Thymus (tissue), 11 donors: ENCODE measurements around the gene TRIM34. TPM values are rescaled to one million over a fixed set of nuclear protein-coding genes. Genes with fewer than 3 reads are reported as not detected.
A peak's percentile ranks its signal among the peaks of the same experiment; 100 is the strongest.
"Not testable (repeated sequence)": the region's sequence is repeated elsewhere in the genome, so short reads cannot be mapped to it uniquely, and the experiment has no call there.

ENCODE experiments used
- DNase-seq, 9 donors: peaks; one replicate each; pipeline ENCODE4 v3.0.0-alpha.2; 2013; ENCODE audit warnings: low spot score in 9 of 9, low read depth in 6 of 9, missing footprints in 1 of 9
- H3K27ac ChIP-seq, 2 donors: one replicate each; pipeline ENCODE4 v1.5.1; 2013; ENCODE audit warnings: control low read depth in 1 of 2, low read depth in 1 of 2, low read length in 1 of 2, mild to moderate bottlenecking in 1 of 2, moderate library complexity in 1 of 2
- H3K27me3 ChIP-seq, 2 donors: one replicate each; pipeline ENCODE4 v1.5.1; 2013; ENCODE audit warnings: low read length in 1 of 2; ENCODE audit not compliant: control insufficient read depth in 2 of 2, insufficient read depth in 1 of 2
- H3K36me3 ChIP-seq, 2 donors: one replicate each; pipeline ENCODE4 v1.5.1; 2013; ENCODE audit warnings: low read length in 1 of 2, mild to moderate bottlenecking in 1 of 2, moderate library complexity in 1 of 2; ENCODE audit not compliant: control insufficient read depth in 2 of 2, insufficient read depth in 2 of 2
- H3K4me1 ChIP-seq, 2 donors: one replicate each; pipeline ENCODE4 v1.5.1; 2013; ENCODE audit warnings: low read length in 2 of 2; ENCODE audit not compliant: control insufficient read depth in 2 of 2, insufficient read depth in 2 of 2
- H3K4me3 ChIP-seq, 2 donors: one replicate each; pipeline ENCODE4 v1.5.1; 2013; ENCODE audit warnings: low read length in 2 of 2, control low read depth in 1 of 2, mild to moderate bottlenecking in 1 of 2
- H3K9me3 ChIP-seq, 2 donors: one replicate each; pipeline ENCODE4 v1.5.1; 2013; ENCODE audit warnings: low read length in 1 of 2, mild to moderate bottlenecking in 1 of 2; ENCODE audit not compliant: control insufficient read depth in 2 of 2, insufficient read depth in 1 of 2
- WGBS: extraction: QIAGEN DNeasy Blood & Tissue Kit; methylation state at CpG from one replicate; pipeline ENCODE4 v1.1.7; 2013; 5-methylcytosine and 5-hydroxymethylcytosine counted together
- polyA plus RNA-seq: library from polyadenylated mRNA; stranded (reverse); fragments of 200-250 nt; gene quantifications from one replicate; pipeline ENCODE4 v1.2.3, GENCODE V29; 2013
- total RNA-seq: library from RNA; stranded (reverse); fragments of 120-200 nt; gene quantifications from one replicate; pipeline ENCODE4 v1.2.4, GENCODE V29; 2013
- donor health status: healthy.

The TRIM34 gene
- total and polyA plus RNA-seq, 2 donors, result 8.0 to 15.0 TPM

DNA sequence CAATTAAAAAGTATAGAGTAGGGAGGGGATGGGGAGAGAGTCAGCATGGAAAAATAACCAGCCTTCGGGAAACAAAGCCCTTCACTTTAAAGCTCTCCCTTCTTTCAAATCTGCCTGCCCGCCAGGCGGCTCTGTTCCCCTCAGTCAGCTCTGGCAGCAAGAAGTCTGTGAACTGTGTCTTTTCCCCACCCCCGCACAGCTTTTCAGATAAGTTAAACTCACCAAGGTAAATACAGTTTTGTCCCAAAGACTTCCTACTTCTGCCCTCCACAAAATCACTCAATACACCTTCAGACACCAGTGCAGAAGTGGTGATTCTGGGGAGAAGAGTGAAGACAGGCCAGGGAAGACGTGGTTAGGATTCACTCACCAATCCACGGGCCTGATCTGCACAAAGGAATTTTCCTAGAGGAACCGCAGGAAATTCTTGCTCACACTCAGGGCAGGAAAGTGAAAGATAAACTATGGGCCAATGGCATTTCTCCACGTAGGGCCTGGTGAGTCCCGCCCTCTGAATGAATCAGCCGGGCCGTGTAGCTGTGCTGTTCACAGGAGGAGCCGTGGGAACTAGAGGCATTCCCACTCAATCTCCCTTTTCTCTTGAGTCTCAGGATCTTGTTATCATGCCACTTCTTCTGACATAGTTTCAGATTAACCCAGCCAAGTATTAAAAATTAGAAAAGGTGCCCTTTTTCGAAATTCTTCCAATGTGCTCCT is 60.0 kb downstream of the TRIM34 start, which contains the start of gene TRIM5:
TRIM5 (minus strand) TSS at position 429 of the 717 bp plus-strand sequence. CDS start 4,897 bp downstream, outside the sequence.
- H3K4me1 ChIP-seq, result peaks cover 3 to 9% of the 10 kb centered on the region in 2 donors

DNA sequence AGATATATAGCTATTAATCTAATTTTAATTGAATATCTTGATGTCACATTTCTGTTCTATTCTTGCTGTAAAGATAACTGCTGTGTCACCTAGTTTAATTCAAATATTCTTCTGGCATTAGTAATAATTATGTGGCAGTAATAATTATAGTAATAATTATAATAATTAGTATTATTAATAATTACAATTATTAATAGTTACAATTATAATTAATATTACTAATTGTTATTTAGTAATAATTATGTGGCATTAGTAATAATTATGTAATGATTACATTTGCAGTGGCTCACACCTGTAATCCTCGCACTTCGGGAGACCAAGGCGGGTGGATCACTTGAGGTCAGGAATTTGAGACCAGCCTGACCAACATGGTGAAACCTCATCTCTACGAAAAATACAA is 61.6 kb downstream of the TRIM34 start:
- Histone ChIP-seq H3K36me3 (no peaks in the 10 kb centered on the region), H3K4me1 (peaks cover 3 to 17% of the 10 kb centered on the region in 2 donors), H3K27me3 (no peaks in the 10 kb centered on the region), H3K27ac (no peak overlapping the region), H3K4me3 (no peak overlapping the region), H3K9me3 (no peaks in the 10 kb centered on the region)
- no peak for DNase-seq
- 99% methylated on average over 4 of the region's 4 CpGs for WGBS

More for the DNA sequence above, 60.0 kb downstream of the TRIM34 start, which contains the start of gene TRIM5:
- Histone ChIP-seq H3K27me3 (no peaks in the 10 kb centered on the region), H3K27ac (peak within 1 kb of the TSS; percentile 93 to 99), H3K36me3 (peaks cover 3% of the 10 kb centered on the region in 2 donors), H3K9me3 (no peaks in the 10 kb centered on the region), H3K4me3 (peak within 1 kb of the TSS; percentile 65 to 78)
- peak; percentile 66 to 93 (median 81) for DNase-seq
- 2% methylated on average over 13 of the region's 13 CpGs for WGBS

DNA sequence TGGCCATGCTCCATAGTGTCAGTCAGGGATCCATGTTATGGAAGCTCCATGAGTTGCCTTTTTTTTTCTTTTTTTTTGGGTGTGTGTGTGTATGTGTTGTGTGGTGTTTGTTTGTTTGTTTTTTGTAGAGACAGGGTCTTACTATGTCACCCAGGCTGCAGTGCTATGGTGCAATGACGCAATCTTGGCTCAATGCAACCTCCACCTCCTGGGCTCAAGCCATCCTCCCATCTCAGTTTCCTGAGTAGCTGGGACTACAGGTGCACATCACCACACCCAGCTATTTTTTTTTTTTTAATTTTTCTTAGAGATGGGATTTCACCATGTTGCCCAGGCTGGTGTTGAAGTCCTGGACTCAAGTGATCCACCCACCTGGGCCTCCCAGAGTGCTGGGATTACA is 63.7 kb downstream of the TRIM34 start:
- WGBS, result 90% methylated on average over 1 of the region's 1 CpG
- H3K36me3 ChIP-seq, result peaks cover 0 to 3% of the 10 kb centered on the region in 2 donors
- no peak for DNase-seq
- H3K4me1 ChIP-seq, result peaks cover 4 to 21% of the 10 kb centered on the region in 2 donors
- peak overlapping the region in 1 of 2 donors; percentile 55 for H3K27ac ChIP-seq
- H3K9me3 ChIP-seq, result no peaks in the 10 kb centered on the region
- H3K4me3 ChIP-seq, result no peak overlapping the region
- no peaks in the 10 kb centered on the region for H3K27me3 ChIP-seq

DNA sequence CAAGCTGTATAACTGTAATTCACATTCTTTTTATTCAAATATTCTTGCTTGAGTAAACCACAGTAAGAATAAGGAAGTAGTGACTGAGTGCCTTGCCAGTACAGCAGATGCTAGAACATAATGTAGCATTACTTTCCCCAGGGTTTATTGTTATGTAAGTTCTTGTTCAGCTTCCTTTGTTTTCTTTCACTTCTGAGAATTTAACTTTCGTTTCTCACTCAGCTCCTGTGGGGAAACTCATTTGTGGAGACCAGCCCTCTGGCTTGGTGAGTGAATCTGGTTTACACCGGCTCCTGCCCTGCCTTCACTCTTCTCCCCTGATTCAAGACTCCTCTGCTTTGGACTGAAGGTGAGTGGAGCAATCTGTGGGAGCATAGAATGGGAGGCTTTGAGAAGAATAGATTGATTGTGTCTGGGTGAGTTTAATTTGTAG is 64.8 kb downstream of the TRIM34 start, which contains the start of gene TRIM22:
TRIM22 (plus strand) TSS at position 240 of the 433 bp plus-strand sequence. CDS start 6,443 bp downstream, outside the sequence.
- peak within 1 kb of the TSS; percentile 92 to 98 for H3K27ac ChIP-seq
- H3K4me1 ChIP-seq, result peaks cover 4 to 17% of the 10 kb centered on the region in 2 donors
- under 1% methylated on average over 2 of the region's 2 CpGs for WGBS
- DNase-seq, result peak in 8 of 9 donors; percentile 39 to 82 (median 57)
- H3K4me3 ChIP-seq, result peak within 1 kb of the TSS; percentile 55 to 81
- H3K9me3 ChIP-seq, result no peaks in the 10 kb centered on the region
- H3K36me3 ChIP-seq, result peaks cover 0 to 3% of the 10 kb centered on the region in 2 donors
- H3K27me3 ChIP-seq, result no peaks in the 10 kb centered on the region

DNA sequence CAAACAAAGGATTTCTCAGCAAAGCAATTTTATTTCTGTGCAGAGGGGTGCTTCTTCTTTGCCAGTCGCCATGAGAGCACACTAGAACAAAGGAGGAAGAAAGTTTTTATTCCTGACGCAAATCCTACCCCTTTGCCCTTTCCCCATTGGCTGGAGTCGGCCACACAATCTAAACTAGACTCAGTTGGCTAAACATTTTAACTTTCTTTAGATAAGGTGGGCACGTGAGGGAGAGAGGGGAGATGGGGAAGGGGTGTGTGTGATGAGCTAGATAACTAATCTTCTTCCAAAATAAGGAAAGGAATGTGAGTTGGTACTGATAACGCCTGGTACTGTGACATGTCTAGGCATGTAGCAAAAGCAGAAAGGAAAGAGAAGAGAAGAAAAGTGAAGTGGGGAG is 65.4 kb downstream of the TRIM34 start:
- peaks cover 4 to 13% of the 10 kb centered on the region in 2 donors for H3K4me1 ChIP-seq
- WGBS, result under 1% methylated on average over 5 of the region's 5 CpGs
- peak overlapping the region; percentile 92 to 98 for H3K27ac ChIP-seq
- H3K27me3 ChIP-seq, result no peaks in the 10 kb centered on the region
- H3K4me3 ChIP-seq, result peak overlapping the region; percentile 55 to 81
- no peak for DNase-seq
- no peaks in the 10 kb centered on the region for H3K9me3 ChIP-seq
- peaks cover 0 to 3% of the 10 kb centered on the region in 2 donors for H3K36me3 ChIP-seq

DNA sequence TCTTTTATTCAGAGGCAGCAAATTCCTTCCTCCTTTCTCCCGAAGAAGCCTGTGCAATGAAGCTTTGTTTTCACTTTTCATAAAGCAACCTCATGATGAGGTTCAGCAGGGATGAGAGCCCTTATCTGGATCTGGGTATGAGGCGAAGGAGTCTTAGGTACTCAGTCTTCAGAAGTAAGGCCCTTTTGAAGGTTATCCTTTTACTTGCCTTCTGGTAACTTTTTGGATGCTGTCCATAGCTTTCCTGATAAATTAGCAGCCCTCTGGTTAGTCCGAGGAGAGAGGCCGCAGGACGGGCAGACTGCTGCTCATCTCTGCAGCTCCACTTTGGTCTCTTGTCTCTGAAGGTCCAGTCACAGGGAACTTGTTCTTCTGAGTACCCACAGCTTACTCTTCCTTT is 65.9 kb downstream of the TRIM34 start:
- Histone ChIP-seq H3K36me3 (peaks cover 0 to 3% of the 10 kb centered on the region in 2 donors), H3K4me1 (peaks cover 4 to 13% of the 10 kb centered on the region in 2 donors), H3K9me3 (no peaks in the 10 kb centered on the region), H3K27me3 (no peaks in the 10 kb centered on the region), H3K4me3 (peak overlapping the region; percentile 55 to 81), H3K27ac (peak overlapping the region; percentile 92 to 98)
- WGBS, result 5% methylated on average over 5 of the region's 5 CpGs
- DNase-seq, result peak in 2 of 9 donors; percentile 4 to 39

DNA sequence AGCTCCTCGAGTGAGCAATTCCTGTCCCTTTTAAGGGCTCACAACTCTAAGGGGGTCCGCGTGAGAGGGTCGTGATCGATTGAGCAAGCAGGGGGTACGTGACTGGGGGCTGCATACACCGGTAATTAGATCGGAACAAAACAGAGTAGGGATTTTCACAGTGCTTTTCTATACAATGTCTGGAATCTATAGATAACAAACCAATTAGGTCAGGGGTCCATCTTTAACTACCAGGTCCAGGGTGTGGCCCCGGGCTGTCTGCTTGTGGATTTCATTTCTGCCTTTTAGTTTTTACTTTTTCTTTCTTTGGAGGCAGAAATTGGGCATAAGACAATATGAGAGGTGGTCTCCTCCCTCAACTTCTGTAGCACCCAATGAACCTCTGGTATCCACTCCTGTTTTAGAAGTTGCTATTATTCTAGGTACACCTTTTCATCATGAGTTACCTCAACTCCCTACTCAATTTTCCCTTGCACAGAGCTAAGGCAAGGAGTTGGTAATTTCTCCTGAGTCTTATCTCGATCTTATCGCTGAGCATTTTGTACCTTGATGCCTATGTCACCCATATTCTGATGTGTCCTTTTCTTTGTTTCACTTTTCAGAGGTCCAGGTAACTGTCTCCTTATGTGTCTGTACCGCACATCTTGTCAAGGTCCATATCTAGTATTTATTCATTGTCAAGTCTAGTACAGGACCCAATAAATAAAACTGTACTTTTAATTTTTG is 66.6 kb downstream of the TRIM34 start:
- H3K4me1 ChIP-seq, result peaks cover 4 to 13% of the 10 kb centered on the region in 2 donors

DNA sequence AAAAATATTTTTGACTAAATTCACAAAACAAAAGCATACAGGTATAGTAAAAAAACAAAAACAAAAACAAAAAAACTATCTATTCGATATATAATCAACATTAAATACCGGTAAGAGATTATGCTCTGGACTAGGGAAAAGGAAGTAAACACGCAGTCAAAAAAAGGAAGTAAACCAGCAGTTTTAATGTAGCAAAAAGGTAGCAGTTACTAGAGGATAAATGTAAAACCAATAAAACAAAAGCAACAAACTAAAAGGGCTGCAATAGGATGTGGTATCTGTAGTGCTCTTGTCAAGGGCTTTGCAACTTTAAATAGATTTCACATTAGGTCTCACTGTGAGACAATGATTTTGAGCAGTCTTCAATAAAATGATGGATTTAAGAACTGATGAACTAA is 67.2 kb downstream of the TRIM34 start:
- Histone ChIP-seq H3K4me1 (peaks cover 4 to 13% of the 10 kb centered on the region in 2 donors), H3K36me3 (peaks cover 7 to 10% of the 10 kb centered on the region in 2 donors)

More for the DNA sequence above, 66.6 kb downstream of the TRIM34 start:
- H3K9me3 ChIP-seq, H3K36me3 ChIP-seq, H3K27me3 ChIP-seq: not testable (repeated sequence)
- 20% methylated on average over 12 of the region's 12 CpGs for WGBS
- H3K4me3 ChIP-seq, result peak overlapping the region; percentile 55 to 81
- DNase-seq, result peak in 1 of 9 donors; percentile 10
- peak overlapping the region; percentile 92 to 98 for H3K27ac ChIP-seq

More for the DNA sequence above, 67.2 kb downstream of the TRIM34 start:
- no peak overlapping the region for H3K27ac ChIP-seq
- no peaks in the 10 kb centered on the region for H3K9me3 ChIP-seq
- H3K27me3 ChIP-seq, result no peaks in the 10 kb centered on the region
- peak overlapping the region; percentile 55 to 81 for H3K4me3 ChIP-seq
- DNase-seq, result peak in 1 of 9 donors; percentile 48
- WGBS, result 7% methylated on average over 3 of the region's 3 CpGs
